GM04504 (cell line): ENCODE data around the gene ADCY3.
A peak's percentile ranks its signal among the peaks of the same experiment; 100 is the strongest.

Experiments
- DNase-seq: peaks from one replicate; pipeline ENCODE4 v3.0.0-alpha.2; 2012; ENCODE audit warnings: low read depth

Gene ADCY3

GRCh38 chr2:24925815-24926214, 5.8 kb upstream of the ADCY3 start:
- DNase-seq: no peak

- no peak for DNase-seq
Observed at GRCh38 chr2:24924732-24925131, 4.7 kb upstream of the ADCY3 start.

DNA sequence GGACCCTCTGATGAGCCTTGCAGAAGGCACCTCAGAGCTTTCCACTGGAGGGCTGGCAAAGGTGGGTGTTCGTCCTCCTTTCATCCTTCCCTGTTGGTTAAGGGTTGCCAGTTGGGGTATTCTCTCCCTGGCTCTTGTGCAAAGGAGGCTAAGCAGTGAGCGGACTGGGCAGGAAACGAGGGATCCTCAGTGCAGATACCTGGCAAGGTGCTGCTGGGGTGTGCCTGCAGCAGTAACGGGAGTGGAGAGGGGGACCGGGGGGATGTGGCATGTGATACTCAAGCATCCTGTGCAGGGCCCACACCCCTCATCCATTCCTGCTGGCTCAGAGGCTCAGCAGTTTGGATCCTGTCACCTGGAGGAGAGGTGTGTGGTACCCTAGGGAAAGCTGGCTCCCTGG, 4.2 kb upstream of the ADCY3 start:
- no peak for DNase-seq

DNA sequence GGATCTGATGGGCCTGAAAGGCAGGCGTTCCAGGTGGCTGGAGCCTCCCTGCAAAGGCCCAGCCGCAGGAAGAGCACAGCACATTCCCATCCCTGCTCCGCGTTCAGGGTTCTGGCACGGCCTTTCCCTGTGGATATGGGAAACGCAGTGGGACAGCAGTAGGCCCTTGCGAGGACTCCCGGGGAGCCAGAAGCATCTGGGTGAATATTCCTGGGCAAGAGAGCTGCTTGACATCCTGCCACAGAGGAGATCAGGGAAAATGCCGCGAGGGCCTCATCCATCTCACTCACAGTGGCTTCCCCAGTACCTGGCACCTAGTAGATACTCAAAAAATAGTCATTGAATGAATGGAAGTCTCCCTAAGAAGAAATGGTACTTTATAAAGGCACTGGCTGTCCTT, 3.1 kb upstream of the ADCY3 start:
- no peak for DNase-seq

DNA sequence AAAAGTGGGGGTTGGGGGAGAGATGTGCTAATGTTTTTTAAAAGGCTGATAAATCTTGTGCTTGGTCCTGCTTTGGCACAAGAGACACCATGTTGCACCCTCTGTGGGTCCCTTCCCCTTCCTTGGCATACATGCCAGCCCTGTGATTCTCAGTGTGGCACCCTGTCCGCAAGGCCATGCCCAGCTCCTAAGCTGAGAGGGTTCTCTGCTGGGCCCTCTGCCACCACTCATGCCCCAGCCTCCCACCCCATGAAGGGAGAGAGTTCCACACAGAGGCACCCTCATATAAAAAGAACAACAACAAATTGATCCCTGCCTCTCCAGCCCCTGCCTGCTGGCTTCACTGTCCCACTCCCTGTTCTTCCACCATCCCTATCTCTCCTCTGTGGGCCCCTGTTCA, 2.5 kb upstream of the ADCY3 start:
- DNase-seq: no peak

GRCh38 chr2:24920809-24921441, 888 bp upstream of the ADCY3 start:
- DNase-seq: no peak

GRCh38 chr2:24919506-24920097, 435 bp downstream of the ADCY3 start:
- no peak for DNase-seq

GRCh38 chr2:24919037-24919505, 966 bp downstream of the ADCY3 start:
- no peak for DNase-seq

DNA sequence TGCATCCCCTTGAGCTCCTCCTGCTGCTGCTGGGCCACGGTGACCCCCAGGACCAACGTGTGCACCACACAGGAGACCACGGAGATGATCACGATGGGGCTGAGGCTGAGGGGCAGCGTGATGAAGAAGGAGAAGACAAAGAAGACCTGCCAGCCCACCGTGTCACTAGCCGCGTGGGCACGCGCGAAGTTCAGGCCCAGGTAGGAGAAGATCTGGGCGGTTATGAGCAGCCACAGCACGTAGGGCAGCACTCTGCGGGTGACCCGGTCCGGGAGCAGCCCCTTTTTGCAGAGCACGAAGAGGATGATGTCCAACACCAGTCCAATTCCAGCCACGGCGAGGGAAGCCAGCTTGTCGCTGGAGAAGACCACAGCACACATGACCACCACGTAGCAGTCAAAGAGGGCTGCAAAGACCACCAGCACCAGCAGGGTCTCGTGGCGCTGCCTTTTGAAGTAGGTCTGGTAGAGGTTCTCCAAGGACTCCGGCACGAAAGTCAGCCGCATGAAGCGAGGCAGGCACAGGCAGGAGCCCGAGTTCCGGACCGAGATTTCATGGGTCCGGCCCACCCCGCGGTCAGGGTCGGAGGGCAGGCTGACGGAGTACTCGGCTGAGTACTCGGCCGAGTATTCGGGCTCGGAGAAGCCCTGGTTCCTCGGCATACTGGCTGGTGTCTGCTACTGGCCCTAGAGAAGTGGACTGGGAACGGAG, 1.6 kb downstream of the ADCY3 start:
- no peak for DNase-seq

- DNase-seq: no peak
Observed at GRCh38 chr2:24917731-24918325, 2.2 kb downstream of the ADCY3 start.

DNA sequence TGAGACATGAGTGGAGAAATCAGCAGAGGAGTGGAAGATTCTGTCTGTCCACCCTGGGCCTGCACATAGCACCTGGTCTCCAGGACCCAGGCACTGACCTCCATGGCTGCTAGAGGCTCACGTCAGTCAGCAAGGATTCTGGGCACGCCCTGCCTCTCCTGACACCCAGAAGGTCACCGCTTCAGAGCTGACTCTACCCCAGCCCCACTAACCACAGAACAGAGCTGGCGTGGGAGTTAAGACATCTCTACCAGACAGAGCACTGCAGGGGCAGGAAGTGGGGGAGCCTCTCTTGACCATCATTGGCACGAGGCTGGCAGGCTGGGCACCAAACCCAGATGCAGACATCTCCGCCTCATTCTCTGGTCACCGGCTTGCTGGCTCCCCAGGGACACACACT, 3.0 kb downstream of the ADCY3 start:
- DNase-seq: no peak

GRCh38 chr2:24915796-24916195, 4.2 kb downstream of the ADCY3 start:
- DNase-seq: no peak

GRCh38 chr2:24915175-24915574, 4.9 kb downstream of the ADCY3 start:
- DNase-seq: no peak

DNA sequence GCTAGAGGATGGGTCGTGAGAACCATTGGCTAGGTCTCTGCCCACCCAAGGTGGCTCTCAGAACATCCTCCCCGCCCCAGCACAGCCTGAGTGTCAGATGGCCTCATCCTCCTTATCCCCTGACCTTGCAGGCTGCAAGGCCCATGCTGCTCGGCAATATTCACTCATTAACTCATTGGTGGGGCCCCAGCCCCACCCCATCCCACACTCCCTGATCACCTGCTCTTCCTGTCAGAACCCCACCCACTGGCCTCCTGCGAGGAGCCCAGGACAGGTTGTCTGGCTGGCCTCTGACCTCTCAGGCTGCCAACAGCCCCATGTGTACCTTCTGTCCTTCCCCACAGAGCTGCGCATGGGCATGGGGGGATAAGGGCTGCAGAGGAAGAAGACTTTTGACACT, 5.3 kb downstream of the ADCY3 start:
- no peak for DNase-seq

- DNase-seq: no peak
Observed at GRCh38 chr2:24913911-24914310, 6.1 kb downstream of the ADCY3 start.

DNA sequence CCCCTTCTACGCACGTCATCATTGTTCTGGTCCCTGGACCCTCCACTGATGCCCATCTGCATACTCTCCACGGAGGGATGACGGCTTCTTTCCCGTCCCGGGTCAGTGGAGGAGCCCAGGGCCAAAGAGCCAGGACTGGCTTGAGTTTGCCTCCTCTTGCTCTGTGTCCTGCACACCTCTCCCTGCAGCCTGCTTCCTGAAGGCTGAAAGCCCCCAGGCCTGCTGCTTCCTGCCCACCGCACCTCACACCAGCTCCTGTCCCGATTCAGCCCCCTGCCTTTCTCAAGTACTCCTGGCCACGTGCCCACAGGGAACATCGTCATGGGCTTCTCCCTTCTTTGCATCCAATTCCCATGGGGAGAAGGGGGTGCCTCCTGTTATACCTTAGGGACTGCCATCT, 7.1 kb downstream of the ADCY3 start:
- no peak for DNase-seq

DNA sequence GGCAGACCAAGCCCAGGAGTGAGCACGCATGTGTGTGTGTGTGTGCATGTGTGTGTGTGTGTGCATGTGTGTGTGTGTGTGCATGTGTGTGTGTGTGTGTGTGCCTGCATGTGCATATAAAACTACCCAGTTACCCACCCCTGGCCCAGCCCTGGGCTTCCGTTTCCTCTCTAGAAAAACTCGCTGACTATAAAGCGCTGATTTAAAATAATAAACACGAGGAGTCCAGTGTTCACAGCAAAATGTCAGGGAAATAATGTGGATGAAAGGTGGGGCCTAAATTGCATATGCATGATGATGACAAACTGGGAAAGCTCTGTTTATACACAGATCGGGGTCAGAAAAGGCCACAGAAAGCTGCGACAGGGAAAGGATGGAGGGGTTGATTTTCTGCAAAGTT, 7.5 kb downstream of the ADCY3 start:
- DNase-seq: no peak

DNA sequence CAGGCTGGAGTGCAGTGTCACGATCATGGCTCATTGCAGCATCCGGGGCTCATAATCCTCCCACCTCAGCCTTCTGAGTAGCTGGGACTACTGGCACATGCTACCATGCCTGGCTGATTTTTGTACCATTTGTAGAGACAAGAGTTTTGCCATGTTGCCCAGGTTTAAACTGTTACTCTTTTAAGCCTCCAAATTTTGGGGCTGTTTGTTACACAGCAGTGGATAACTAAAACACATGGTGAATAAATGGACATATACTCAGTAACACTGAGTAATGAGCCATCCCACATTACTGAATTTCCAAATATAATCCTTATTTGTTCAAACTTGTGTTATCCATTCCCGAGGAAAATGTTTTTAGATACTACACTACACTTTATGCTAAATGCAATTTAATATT, 9.8 kb downstream of the ADCY3 start:
- no peak for DNase-seq

- peak; percentile 81 for DNase-seq
Observed at GRCh38 chr2:24909555-24910177, 10.4 kb downstream of the ADCY3 start.

DNA sequence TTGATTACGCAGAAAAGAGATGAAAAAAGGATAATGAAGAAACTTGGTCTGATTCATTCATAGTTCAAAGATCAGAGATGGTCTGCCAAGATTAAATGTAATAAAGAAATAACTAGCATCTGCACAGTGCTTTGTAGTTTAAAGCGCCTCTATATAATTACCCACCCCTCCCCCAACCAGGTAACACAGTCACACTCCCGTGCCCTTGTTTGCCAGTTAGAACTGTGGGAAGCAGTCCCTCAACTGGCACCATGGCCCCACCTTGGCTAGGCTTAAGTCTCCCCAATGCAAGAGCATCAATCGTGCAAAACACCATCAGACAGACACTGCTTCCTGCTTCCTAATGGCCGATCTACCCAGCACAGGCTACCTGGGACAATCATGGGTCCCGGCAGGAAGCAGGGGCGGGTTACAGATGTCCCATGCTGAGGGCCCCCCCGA, 11.6 kb downstream of the ADCY3 start:
- no peak for DNase-seq

DNA sequence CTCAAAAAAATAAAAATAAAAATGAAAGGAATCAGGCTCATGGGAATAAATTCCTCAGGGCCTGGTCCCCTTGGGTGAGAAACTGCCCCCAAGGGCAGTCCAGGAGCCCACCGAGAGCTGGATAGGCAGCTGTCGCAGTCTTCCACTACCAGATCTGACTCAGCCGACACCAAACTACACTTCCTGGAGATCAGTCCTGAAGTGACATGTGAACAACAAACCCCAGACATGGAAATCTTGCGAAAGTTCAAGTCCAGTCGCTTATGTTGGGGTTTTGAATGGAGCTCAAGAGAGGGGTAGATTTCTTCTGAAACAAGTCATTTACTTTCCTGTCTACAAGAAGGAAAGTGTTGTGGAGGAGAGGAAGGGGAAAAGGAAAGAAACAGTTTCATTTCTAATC, 12.9 kb downstream of the ADCY3 start:
- no peak for DNase-seq

DNA sequence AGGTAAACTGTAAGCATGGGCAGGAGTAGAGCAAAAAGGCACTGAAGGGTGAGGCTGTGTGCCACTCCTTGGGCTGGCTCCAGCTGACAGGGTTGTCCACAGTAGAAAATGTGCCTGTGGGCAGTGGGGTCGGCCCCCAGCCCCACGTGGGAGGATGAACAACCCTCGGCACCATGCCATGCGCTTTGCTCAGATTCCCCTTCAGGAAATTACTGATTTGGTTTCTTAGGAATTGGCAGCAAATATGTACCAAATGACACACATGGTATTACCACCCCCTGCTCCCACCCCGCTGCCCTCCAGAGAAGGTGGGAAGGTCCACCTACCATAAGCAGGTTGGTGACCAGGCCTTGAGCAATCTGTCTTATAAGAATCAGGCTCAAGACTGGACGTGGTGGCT, 13.6 kb downstream of the ADCY3 start:
- DNase-seq: no peak
